KMS-11 (cell line): Measurements from ENCODE around the gene UBA5.
A peak's percentile ranks its signal among the peaks of the same experiment; 100 is the strongest.
"Not testable (repeated sequence)": the region's sequence is repeated elsewhere in the genome, so short reads cannot be mapped to it uniquely, and the experiment has no call there.

ENCODE experiments used
- H2AFZ ChIP-seq: fragments of 200-600 bp; sonication (generic); 2 replicates; pipeline ENCODE4 v1.6.1; 2016; ENCODE audit warnings: antibody characterized with exemption, mixed run types, low read depth
- H3K27ac ChIP-seq: fragments of 200-600 bp; sonication (generic); 2 replicates; pipeline ENCODE4 v1.6.1; 2016; ENCODE audit warnings: mild to moderate bottlenecking, mixed run types
- H3K27me3 ChIP-seq: fragments of 200-600 bp; sonication (generic); 2 replicates; pipeline ENCODE4 v1.6.1; 2017; ENCODE audit warnings: mild to moderate bottlenecking, low read depth, mixed run types, moderate library complexity; ENCODE audit not compliant: insufficient read depth
- H3K36me3 ChIP-seq: fragments of 200-600 bp; sonication (generic); 2 replicates; pipeline ENCODE4 v1.6.1; 2017; ENCODE audit warnings: mild to moderate bottlenecking, mixed run types; ENCODE audit not compliant: insufficient read depth
- H3K4me1 ChIP-seq: fragments of 200-600 bp; sonication (generic); 2 replicates; pipeline ENCODE4 v1.6.1; 2016; ENCODE audit warnings: mild to moderate bottlenecking, low read depth, mixed run types; ENCODE audit not compliant: poor library complexity, severe bottlenecking
- H3K4me2 ChIP-seq: fragments of 200-600 bp; sonication (generic); 2 replicates; pipeline ENCODE4 v1.7.0; 2016; ENCODE audit warnings: mild to moderate bottlenecking, mixed run types
- H3K4me3 ChIP-seq: fragments of 200-600 bp; sonication (generic); IDR thresholded peaks from 2 replicates; pipeline ENCODE4 v1.6.1; 2017; ENCODE audit warnings: low read depth, low read length, mixed read lengths; ENCODE audit not compliant: insufficient read depth
- H3K79me2 ChIP-seq: fragments of 200-600 bp; sonication (generic); 2 replicates; pipeline ENCODE4 v1.6.1; 2016; ENCODE audit warnings: low read depth, mixed run types; ENCODE audit not compliant: insufficient read depth
- H3K9ac ChIP-seq: fragments of 200-600 bp; sonication (generic); 2 replicates; pipeline ENCODE4 v1.6.1; 2016; ENCODE audit warnings: mild to moderate bottlenecking, mixed run types
- H4K20me1 ChIP-seq: fragments of 200-600 bp; sonication (generic); 2 replicates; pipeline ENCODE4 v1.6.1; 2016; ENCODE audit warnings: mild to moderate bottlenecking, mixed run types; ENCODE audit not compliant: insufficient read depth
- TF ChIP-seq, protein P1 (sequence below): fragments of 200-600 bp; sonication (generic); conservative IDR thresholded peaks from 2 replicates; pipeline ENCODE4 v1.6.1; 2017; ENCODE audit warnings: low read depth, mild to moderate bottlenecking, antibody characterized with exemption, low read length, moderate library complexity, mixed read lengths

Gene UBA5

DNA sequence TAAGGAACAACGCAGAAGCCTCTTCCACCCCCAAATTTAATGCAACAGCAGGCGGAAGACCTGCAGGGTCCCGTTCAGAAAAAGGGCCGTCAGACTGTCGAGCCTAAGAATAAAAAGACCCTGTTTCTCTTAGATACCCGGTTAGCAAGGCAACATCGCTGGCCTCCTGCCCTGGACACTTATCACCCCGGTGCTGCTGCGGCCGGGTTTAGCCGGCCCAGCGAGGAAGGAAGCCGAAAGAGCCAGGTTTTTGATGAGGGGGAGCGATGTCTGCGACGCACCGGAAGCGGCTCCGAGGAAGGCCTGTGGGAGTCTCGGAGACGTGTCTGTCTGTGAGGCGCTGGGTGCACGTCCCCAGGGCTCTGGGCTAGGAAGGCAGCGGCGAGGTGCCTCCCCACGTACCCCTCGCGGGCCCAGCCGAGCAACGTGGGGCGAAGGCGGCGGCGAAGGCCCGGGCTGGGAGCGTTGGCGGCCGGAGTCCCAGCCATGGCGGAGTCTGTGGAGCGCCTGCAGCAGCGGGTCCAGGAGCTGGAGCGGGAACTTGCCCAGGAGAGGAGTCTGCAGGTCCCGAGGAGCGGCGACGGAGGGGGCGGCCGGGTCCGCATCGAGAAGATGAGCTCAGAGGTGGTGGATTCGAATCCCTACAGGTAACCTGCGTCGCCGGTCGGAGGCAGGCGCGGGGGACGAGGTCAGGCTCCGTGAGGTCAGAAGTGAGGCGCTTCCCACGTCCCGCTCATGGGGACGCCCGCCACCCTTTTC, at the start of gene UBA5:
UBA5 (plus strand) TSS at position 278 of the 759 bp plus-strand sequence; CDS start at position 487, 209 bp downstream.
- no peaks in the 10 kb centered on the region for H3K36me3 ChIP-seq
- peak within 1 kb of the TSS; percentile 96 for H2AFZ ChIP-seq
- peaks cover 63% of the 10 kb centered on the region for H3K79me2 ChIP-seq
- H3K4me3 ChIP-seq, result peak within 1 kb of the TSS; percentile 90
- peak within 1 kb of the TSS; percentile 88 for H3K4me2 ChIP-seq
- peaks cover 31% of the 10 kb centered on the region for H3K4me1 ChIP-seq
- no peaks in the 10 kb centered on the region for H3K27me3 ChIP-seq
- peak within 1 kb of the TSS; percentile 90 for H3K27ac ChIP-seq
- H4K20me1 ChIP-seq, result 0 out of 2 replicates have a peak, but pooled peaks cover 8% of the 10 kb centered on the region
- TF ChIP-seq, protein P1, sequence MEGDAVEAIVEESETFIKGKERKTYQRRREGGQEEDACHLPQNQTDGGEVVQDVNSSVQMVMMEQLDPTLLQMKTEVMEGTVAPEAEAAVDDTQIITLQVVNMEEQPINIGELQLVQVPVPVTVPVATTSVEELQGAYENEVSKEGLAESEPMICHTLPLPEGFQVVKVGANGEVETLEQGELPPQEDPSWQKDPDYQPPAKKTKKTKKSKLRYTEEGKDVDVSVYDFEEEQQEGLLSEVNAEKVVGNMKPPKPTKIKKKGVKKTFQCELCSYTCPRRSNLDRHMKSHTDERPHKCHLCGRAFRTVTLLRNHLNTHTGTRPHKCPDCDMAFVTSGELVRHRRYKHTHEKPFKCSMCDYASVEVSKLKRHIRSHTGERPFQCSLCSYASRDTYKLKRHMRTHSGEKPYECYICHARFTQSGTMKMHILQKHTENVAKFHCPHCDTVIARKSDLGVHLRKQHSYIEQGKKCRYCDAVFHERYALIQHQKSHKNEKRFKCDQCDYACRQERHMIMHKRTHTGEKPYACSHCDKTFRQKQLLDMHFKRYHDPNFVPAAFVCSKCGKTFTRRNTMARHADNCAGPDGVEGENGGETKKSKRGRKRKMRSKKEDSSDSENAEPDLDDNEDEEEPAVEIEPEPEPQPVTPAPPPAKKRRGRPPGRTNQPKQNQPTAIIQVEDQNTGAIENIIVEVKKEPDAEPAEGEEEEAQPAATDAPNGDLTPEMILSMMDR, result no peak
- H3K9ac ChIP-seq, result peak within 1 kb of the TSS; percentile 96

DNA sequence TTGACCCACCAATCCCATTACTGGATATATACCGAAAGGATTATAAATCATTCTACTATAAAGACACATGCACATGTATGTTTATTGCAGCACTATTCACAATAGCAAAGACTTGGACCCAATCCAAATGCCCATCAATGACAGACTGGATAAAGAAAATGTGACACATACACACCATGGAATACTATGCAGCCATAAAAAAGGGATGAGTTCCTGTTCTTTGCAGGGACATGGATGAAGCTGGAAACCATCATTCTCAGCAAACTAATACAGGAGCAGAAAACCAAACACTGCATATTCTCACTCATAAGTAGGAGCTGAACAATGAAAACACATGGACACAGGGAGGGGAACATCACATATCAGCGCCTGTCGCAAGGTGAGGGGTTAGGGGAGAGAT, 44.8 kb upstream of the UBA5 start:
- H3K79me2 ChIP-seq, H3K4me3 ChIP-seq, H4K20me1 ChIP-seq, H3K9ac ChIP-seq, H3K36me3 ChIP-seq, H3K27me3 ChIP-seq, H3K4me2 ChIP-seq, H3K27ac ChIP-seq, H2AFZ ChIP-seq: not testable (repeated sequence)
- H3K4me1 ChIP-seq, result peaks cover 12% of the 10 kb centered on the region

DNA sequence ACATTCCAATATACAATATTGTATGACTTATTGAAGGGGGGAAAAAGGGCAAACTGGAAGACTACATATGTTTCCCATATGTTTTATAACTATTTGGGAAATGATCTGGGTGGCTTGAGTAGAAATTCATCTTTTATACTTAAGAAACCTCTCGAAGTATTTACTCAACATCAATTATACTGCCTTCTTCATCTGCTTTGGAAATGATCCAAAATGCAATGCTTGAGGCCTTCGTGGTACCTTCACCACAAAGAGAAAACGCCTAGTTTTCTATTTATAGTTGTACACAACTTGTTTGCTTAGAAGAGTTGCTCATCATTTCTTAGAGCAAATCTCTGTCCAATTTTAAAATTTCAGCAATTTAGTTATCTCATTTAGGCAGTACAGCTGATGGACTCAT, 44.2 kb upstream of the UBA5 start:
- H4K20me1 ChIP-seq, result no peaks in the 10 kb centered on the region
- TF ChIP-seq, protein P1, result no peak
- peak overlapping the region; percentile 13; the same call in 1 of the 2 replicates for H3K4me2 ChIP-seq
- H3K79me2 ChIP-seq, result no peaks in the 10 kb centered on the region
- peaks cover 12% of the 10 kb centered on the region for H3K4me1 ChIP-seq
- H3K36me3 ChIP-seq, result no peaks in the 10 kb centered on the region
- H2AFZ ChIP-seq, result no peak overlapping the region
- no peaks in the 10 kb centered on the region for H3K27me3 ChIP-seq
- no peak overlapping the region for H3K27ac ChIP-seq
- no peak overlapping the region for H3K9ac ChIP-seq
- no peak overlapping the region for H3K4me3 ChIP-seq

DNA sequence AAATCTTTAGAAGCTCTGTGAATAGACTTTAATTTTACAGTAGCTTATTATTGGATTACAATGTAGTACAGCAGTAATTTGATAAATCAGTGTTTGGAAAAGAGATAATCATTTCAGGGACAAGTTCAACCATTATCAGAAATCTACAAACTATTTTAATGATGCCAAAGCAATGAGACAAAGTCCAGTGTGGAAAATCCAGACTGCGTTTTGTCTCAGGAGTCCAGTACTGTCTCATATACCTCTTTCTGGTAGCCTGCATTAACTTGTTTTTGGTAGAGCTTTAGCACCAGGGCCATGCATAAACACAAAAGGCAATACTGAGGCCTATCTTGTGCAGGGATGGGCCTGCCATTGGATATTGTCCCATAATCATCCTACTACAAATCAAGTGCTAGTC, 43.3 kb upstream of the UBA5 start:
- Histone ChIP-seq H3K27ac (no peak overlapping the region), H2AFZ (no peak overlapping the region), H3K4me3 (no peak overlapping the region), H3K27me3 (no peaks in the 10 kb centered on the region), H3K4me2 (no peak overlapping the region), H3K36me3 (no peaks in the 10 kb centered on the region), H3K4me1 (peaks cover 12% of the 10 kb centered on the region), H4K20me1 (no peaks in the 10 kb centered on the region), H3K9ac (no peak overlapping the region), H3K79me2 (no peaks in the 10 kb centered on the region)
- TF ChIP-seq, protein P1, result no peak

DNA sequence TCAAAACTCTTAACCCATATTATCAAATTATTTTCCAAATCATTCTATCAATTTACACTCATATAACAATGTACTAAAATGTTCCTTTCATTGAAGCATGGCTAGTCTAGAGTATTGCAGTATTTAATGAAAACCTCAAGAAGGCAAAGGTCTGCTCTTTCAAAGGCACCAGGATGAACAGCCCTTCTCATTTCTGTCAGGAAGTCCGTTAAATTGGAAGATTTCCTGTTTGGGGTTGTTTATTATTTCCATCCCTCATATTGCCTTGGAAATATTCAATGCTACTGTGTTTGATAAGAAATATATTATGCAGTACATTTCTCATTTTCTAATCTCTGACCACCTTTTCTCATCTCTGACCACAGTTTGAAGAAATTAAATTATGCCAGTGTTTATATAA, 38.0 kb upstream of the UBA5 start:
- Histone ChIP-seq H2AFZ (no peak overlapping the region), H3K79me2 (no peaks in the 10 kb centered on the region)
- TF ChIP-seq, protein P1, result no peak

More for the DNA sequence above, 38.0 kb upstream of the UBA5 start:
- H3K4me2 ChIP-seq, result no peak overlapping the region
- H4K20me1 ChIP-seq, result no peaks in the 10 kb centered on the region
- no peaks in the 10 kb centered on the region for H3K27me3 ChIP-seq
- H3K9ac ChIP-seq, result no peak overlapping the region
- H3K4me1 ChIP-seq, result no peaks in the 10 kb centered on the region
- no peak overlapping the region for H3K4me3 ChIP-seq
- H3K27ac ChIP-seq, result no peak overlapping the region
- H3K36me3 ChIP-seq, result no peaks in the 10 kb centered on the region
